GM13976 (cell line): ENCODE measurements around the gene COL4A6.

Source experiments
- DNase-seq: peaks from one replicate; pipeline ENCODE4 v3.0.0; 2012; ENCODE audit warnings: low spot score
- CTCF ChIP-seq: IDR thresholded peaks from 2 replicates; pipeline ENCODE4 v1.5.1; 2012; ENCODE audit warnings: borderline replicate concordance, mild to moderate bottlenecking; ENCODE audit not compliant: insufficient read depth; ENCODE audit errors: extremely low read depth, missing control alignments, control extremely low read depth
- in situ Hi-C: fragments of 300-500 bp; cut with MboI; formaldehyde crosslinking; loops from one replicate; pipeline ENCODE4 v1.12.0; 2022; ENCODE audit warnings: low sequenced_read_pairs, mixed read lengths, inconsistent platforms; ENCODE audit not compliant: unreplicated experiment

Gene COL4A6

GRCh38 chrX:108297290-108297689 is 140.9 kb downstream of the COL4A6 start:
- in situ Hi-C loops: no loop called here
- TF ChIP-seq CTCF: no peak
- no peak for DNase-seq

GRCh38 chrX:108292053-108292452 is 146.2 kb downstream of the COL4A6 start:
- no peak for DNase-seq
- TF ChIP-seq CTCF: no peak
- in situ Hi-C loops: no loop called here

- no peak for TF ChIP-seq CTCF
- DNase-seq: no peak
- in situ Hi-C loops: no loop called here
Measured at GRCh38 chrX:108285918-108286317, 152.3 kb downstream of the COL4A6 start.

- TF ChIP-seq CTCF: no peak
- in situ Hi-C loops: no loop called here
- no peak for DNase-seq
Measured at GRCh38 chrX:108285356-108285755, 152.9 kb downstream of the COL4A6 start.

GRCh38 chrX:108275732-108276131 is 162.5 kb downstream of the COL4A6 start:
- in situ Hi-C loops: no loop called here
- no peak for TF ChIP-seq CTCF
- no peak for DNase-seq

GRCh38 chrX:108271397-108271787 is 166.8 kb downstream of the COL4A6 start:
- no peak for TF ChIP-seq CTCF
- in situ Hi-C loops: no loop called here
- no peak for DNase-seq
